ENCODE results near the gene GRM4.

GRM4 gene

GRCh38 chr6:34106421-34106820 lies 39.5 kb downstream of the GRM4 start:
- DNase-seq, result no peak

DNA sequence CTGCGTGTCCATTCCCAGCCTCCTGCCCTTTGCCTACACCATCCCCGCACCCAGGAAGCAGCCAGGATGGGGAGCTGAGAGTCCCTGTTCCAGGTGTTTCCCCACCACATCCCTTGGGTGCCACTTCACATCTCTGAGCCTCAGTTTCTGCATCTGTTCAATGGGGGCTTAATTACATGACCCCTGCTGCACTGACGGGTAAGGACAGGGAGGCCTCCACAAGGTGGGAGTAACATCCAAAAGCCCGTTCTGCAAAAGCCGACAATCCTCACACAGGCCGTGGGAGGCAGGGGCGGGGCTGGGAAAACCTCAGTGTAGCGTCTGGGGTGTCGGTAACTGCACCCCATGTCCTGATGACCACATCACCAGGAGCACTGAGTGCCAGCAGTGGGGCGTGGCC lies 41.3 kb downstream of the GRM4 start:
- no peak for DNase-seq

DNA sequence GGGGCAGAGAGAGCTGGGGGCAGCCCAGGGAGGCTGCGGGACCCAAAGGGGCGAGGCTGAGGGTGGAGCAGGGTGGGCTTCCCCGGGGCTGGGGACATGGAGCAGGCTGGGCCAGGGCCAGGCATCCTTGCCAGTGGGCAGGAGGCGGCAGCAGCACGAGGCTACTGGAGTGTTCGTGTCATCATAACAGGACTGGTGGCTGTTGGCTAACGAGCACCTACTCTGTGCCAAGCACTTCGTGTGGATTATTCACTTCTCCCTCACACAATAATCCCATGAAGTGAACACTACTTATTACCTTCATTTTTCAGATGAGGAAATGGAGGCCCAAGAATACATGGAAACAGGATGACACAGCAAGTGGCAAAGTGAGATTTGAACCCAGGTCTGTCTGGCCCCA lies 41.7 kb downstream of the GRM4 start:
- DNase-seq, result no peak

DNA sequence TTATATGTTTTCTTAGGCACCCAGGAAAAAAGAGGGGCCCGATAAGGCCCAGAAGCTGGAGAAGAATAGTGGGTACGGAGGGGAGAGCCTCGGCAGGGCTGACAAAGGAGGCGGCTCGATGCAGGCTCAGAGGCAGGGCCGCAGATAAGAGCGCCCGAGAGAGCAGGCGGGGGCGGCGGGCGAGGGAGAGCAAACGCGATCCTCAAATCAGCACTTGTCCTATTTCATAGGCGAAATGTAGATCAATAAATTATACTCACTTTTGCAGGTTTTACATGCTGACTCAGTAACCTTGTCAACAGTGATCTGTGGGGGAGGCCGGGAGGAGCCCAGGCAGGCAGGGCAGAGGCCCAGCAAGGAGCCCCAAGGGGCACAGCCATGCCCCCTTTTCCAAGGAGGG lies 42.6 kb downstream of the GRM4 start:
- DNase-seq, result no peak

- no peak for DNase-seq
Observed at GRCh38 chr6:34102696-34103095, 43.2 kb downstream of the GRM4 start.

GRCh38 chr6:34102099-34102656 lies 43.7 kb downstream of the GRM4 start:
- no peak for DNase-seq

DNA sequence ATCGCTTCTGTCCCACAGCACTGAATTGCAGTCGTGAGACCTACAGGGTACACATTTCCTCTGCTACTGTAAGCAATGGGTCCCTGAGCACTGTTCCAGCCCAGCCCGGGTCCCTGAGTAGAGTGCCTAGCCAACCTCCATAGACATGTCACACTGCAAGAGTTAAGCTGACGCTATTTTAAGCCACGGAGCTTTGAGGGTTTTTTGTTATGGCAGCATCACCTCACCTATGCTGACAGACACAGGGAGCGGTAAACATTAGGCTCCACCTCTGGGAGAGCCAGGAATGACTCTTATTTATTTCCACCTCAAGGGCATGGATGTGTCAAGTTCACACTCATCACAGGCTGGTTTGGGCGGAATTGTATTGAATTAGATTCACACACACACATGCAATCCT lies 45.1 kb downstream of the GRM4 start:
- DNase-seq, result no peak

DNA sequence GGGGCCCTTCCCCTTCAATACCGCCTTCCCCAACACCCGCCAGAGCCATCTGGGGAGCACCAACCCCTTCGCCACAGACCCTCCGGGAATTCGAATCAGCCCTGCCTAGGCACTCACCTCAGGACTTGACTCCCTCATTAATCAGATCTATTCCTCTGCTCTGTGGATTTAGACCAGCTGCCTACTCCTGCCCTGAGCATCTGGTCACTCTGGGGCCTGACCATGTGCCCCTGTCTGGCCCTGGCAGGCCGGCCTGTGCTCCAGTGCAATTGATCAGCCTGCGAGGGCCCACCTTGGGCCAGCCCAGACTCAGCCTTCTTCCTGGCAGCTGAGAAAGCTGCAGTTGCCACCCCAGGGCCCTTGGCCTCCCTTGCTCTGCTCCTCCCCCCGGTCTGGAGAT lies 46.0 kb downstream of the GRM4 start:
- no peak for DNase-seq

GRCh38 chr6:34098045-34098936 lies 47.6 kb downstream of the GRM4 start:
- DNase-seq, result no peak

DNA sequence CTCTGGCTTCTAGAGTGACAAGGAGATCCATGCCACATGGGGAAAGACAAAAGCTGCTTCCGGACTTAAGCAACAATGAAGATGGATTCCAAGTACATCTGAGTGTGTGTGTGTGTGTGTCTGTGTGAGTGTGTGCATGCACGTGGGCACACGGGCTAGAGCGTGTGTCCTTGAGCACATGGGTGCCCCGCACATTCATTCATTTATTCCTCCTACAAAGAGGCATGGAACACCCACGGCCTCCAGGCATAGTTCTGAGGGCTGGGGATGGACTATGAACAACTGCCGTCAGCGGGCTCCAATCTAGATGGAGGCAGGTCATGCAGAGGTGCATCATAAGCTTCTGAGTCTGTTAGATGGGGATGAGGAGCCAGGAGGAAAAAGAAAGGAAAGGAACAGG lies 49.1 kb downstream of the GRM4 start:
- no peak for DNase-seq

DNA sequence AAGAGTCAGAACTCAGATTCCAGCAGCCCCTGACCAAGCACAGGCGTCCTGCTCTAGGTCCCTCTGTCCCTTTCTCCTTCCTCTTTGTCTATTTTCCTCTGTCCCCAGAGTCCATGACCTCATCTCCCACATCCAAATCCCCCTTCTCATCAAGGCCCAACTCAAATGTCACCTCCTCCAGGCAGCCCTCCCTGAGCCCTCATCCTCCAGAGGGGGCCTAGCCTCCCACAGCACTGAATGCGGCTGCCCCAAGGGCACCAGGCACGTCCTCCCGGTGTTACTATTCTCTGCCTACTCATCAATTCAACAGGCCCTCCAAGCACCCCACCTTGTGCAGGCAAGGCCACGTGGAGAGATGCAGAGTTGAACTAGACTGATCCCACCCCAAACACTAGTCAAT lies 49.7 kb downstream of the GRM4 start:
- no peak for DNase-seq

DNA sequence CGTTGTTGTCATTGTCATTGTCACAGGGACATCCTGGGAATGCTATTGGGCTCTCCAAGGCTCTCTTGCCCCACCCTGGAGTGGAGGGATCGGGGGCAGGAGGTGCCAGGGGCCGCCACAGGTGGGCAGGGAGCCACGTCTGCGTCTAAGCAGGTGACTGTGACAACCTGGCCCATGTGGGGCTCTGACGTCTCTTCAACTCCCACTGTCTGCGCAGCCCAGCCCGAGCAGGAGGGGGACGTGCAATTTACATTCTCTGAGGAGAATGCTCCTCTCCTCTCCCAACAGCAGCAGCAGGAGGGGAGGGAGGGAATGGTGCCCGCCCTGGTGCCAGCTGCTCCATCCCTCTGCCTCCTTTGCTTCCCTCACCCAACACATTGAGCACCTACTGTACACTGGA lies 50.1 kb downstream of the GRM4 start:
- DNase-seq, result no peak

GRCh38 chr6:34095136-34095505 lies 50.8 kb downstream of the GRM4 start:
- DNase-seq, result no peak

DNA sequence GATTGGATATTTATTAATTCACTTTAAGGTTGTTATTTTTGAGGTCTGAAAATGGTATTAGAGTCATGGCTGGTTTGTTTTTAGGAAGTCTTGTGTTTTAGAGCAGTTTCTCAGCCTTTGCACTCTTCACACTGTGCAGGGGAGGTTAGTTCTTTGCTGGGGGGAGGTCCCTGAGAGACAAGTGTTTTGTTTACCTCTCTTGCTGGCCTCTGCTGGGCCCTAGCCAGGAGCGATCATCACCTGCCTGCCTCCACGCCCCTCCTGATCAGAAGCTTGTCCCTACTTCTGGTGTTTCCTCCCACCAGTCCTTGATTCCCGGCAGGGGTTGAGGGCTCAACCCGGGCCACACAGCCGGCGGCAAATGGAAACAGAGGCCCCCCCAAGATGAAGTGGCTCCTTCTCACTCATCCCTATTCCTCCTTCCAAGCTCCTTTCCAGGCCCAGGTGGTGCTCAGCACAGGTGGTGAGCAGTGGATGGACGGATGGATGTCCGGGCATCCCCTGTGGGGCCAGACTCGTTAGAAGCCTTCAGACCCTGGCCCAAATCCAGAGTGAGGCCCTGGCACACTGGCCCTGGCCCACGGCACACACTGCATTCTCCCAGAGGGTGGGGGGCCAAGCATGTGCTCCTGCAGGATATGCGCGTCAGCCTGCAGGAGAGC lies 51.3 kb downstream of the GRM4 start:
- no peak for DNase-seq

- no peak for DNase-seq
Observed at GRCh38 chr6:34093854-34094430, 51.9 kb downstream of the GRM4 start.

DNA sequence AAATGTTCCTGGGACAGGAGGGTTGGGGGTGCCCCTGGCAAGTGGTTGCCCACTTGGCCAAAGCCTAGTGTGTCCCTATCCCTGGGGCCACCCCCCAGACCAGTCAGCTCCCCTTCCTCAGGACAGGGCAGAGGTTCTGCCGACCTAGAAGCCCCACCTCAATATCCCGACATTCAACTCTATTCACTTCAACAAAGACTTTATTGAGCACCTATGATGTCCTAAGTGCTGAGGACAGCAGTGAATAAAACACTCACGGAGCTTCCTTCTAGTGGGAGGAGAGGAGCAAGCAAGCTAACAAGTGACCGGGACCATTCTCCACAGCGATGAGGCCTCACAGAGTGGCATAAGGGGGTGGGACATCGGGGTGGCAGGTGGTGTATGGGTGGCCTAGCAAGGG lies 52.7 kb downstream of the GRM4 start:
- no peak for DNase-seq

GRCh38 chr6:34092631-34093030 lies 53.3 kb downstream of the GRM4 start:
- DNase-seq, result no peak

DNA sequence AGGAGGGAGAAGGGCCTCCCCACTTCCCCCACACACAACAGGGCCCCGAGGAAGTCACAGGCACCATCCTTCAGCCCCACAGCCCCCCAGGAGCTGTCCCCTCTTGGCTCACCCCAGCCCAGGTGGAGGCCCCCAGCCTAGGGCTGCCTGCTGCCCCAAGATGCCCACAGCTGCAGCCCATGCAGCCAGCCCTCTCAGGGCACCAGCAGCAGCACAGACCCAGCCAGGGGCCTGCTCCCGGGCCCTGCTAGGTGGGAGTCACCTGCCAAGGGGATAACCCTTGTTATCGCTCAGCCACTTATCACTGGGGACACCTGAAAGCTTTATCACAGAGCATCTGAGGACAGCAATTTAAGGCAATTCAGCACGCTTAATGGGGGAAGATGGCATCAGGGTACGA lies 55.0 kb downstream of the GRM4 start:
- DNase-seq, result no peak

DNA sequence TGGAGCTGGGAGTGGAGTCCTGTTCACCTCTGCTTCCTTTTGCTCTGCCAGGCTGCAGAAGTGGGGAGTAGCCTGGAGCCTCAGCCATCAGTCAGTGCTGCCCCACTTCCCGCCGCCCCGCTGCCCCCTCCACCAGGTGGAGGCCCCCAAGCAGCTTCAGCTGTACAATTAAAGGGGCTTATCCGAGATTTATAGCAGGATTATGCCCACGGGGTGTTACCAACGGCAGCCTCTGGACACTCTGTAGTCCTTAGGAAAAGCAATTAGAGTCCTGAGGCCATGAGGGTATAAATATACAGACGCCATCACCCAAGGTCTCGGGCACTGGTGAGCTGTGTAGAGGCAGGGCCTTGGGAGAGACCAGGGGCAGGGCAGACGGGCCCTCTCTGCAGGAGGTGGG lies 55.4 kb downstream of the GRM4 start:
- DNase-seq, result no peak

DNA sequence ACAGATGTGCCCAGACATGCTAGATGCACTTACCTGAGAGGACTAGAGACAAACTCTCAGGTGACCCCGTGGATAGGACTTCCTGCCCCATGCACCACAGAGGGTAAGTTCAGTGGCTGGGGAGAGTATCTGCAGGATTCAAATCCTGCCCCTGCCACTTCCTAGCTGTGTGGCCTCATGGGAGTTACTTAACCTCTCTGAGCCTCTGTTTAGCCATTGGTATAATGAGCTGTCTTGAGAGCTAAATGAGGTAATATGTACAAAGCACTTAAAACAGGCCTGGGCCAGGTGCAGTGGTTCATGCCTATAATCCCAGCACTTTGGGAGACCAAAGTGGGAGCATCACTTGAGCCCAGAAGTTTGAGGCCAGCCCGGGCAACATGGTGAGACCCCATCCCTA lies 59.3 kb downstream of the GRM4 start:
- DNase-seq, result no peak

DNA sequence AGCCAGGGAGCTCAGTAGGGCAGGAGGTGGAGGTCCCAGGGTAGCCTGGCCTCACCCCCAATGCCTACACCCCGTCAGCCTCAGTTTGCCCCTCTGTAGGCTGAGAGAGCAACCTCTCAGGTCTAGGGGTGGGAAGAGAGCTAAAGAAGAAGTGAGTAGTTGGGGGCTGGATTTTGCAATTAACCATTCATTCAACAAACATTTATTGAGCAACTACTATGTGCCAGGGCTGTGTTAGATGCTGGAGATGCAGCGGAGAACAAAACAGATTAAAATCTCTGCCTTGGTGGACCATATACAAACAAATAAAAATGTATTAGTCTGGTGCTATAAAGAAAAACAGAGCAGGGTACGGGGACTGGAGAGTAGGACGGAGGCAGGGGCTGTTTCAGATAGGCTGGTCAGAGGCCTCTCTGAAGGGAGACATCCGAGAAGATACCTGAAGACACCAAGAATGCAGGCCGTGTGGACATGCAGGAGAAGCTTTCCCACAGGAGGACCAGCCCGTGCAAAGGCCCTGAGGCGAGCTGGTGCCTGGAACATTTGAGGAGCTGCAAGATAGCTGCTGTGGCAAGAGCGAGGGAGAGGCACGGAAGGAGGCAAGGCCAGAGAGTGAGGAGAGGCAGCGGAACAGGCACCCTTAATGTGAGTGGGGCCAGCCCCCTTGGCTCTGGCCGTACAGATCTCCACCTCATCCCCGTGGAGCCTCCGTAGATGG lies 60.3 kb downstream of the GRM4 start:
- no peak for DNase-seq

GRCh38 chr6:34084591-34085290 lies 61.1 kb downstream of the GRM4 start:
- no peak for DNase-seq

All from CD4-positive, alpha-beta T cell treated with Interleukin-15 for 1 hour (primary cell).